HCT116 (cell line): ENCODE results near the gene PSMB9. TPM values are rescaled to one million over a fixed set of nuclear protein-coding genes. Genes with fewer than 3 reads are reported as not detected.

Experiments used
- ATAC-seq: fragments of 200-7000 bp; cut with Tn5 transposase; 2 replicates; pipeline ENCODE4 v1.9.1; 2020; ENCODE audit warnings: mild to moderate bottlenecking, moderate library complexity
- BruUV-seq: library from RNA; stranded (reverse); fragments of 400-500 nt; replicated peaks from 2 replicates; lab custom pipeline; 2021; lab: Mats Ljungman, UMichigan
- CTCF ChIA-PET: fragments of 300-600 bp; sonication (Branson Sonifier 250); formaldehyde crosslinking; loops from one replicate; lab custom pipeline; 2021; ENCODE audit warnings: antibody characterized with exemption; lab: Charles Lee
- POLR2A ChIA-PET: fragments of 300-600, 350-600 bp; sonication (Branson Sonifier 250); formaldehyde crosslinking; loops from one replicate; lab custom pipeline; 2021; ENCODE audit warnings: antibody characterized with exemption; lab: Charles Lee
- RAD21 ChIA-PET, 2 experiments: fragments of 300-600 bp; sonication (Branson Sonifier 250); formaldehyde crosslinking; loops; one replicate each; lab custom pipeline; 2023; ENCODE audit warnings: low total read pairs in 2 of 2; ENCODE audit not compliant: uncharacterized antibody in 2 of 2, unreplicated experiment in 2 of 2, low non-redundant PET in 1 of 2; lab: Charles Lee
- DNase-seq: peaks from one replicate; pipeline ENCODE4 v3.0.0-alpha.2; 2010; ENCODE audit warnings: low read depth, low spot score
- H2AFZ ChIP-seq: fragments of 200-600 bp; shearing (Covaris generic), sonication (generic); 2 replicates; pipeline ENCODE4 v1.6.1; 2017; ENCODE audit warnings: low read depth, mixed run types, mixed read lengths, antibody characterized with exemption, low read length; ENCODE audit not compliant: poor library complexity, severe bottlenecking
- H3K27ac ChIP-seq: 2 replicates; pipeline ENCODE4 v1.5.1; 2012; ENCODE audit warnings: low read depth, low read length
- H3K27me3 ChIP-seq: fragments of 200-600 bp; sonication (generic); 2 replicates; pipeline ENCODE4 v1.6.1; 2016; ENCODE audit warnings: mixed run types, low read length, mixed read lengths; ENCODE audit not compliant: insufficient read depth
- H3K36me3 ChIP-seq, 2 experiments: fragments of 200-500 bp in 1 of 2; fragments of 200-600 bp in 1 of 2; sonication (Bioruptor generic) in 1 of 2; sonication (generic) in 1 of 2; 2 replicates each; pipeline versions ENCODE4 v1.5.1 to v1.6.1; 2014 to 2016; ENCODE audit warnings: low read length in 2 of 2, inconsistent platforms in 1 of 2, mixed read lengths in 1 of 2, mixed run types in 1 of 2; ENCODE audit not compliant: insufficient read depth in 2 of 2, control insufficient read depth in 1 of 2
- H3K4me1 ChIP-seq, 2 experiments: fragments of 200-600 bp in 1 of 2; sonication (generic) in 1 of 2; 2 replicates each; pipeline versions ENCODE4 v1.5.1 to v1.6.1; 2012 to 2017; ENCODE audit warnings: low read length in 2 of 2, inconsistent platforms in 1 of 2, mild to moderate bottlenecking in 1 of 2, mixed read lengths in 1 of 2, mixed run types in 1 of 2, moderate library complexity in 1 of 2; ENCODE audit not compliant: insufficient read depth in 2 of 2, control insufficient read depth in 1 of 2
- H3K4me2 ChIP-seq: fragments of 200-600 bp; sonication (generic); 2 replicates; pipeline ENCODE4 v1.6.1; 2017; ENCODE audit warnings: mixed run types, low read length, mixed read lengths
- H3K4me3 ChIP-seq, 2 experiments: fragments of 200-600 bp in 1 of 2; sonication (generic) in 1 of 2; replicated peaks in 1 of 2; 2 replicates each; pipeline ENCODE4 v1.5.1; 2011 to 2016; ENCODE audit warnings: low read length in 2 of 2, control low read depth in 1 of 2, low read depth in 1 of 2, mild to moderate bottlenecking in 1 of 2, mixed read lengths in 1 of 2, mixed run types in 1 of 2
- H3K79me2 ChIP-seq: fragments of 200-600 bp; sonication (generic); 2 replicates; pipeline ENCODE4 v1.6.1; 2017; ENCODE audit warnings: mild to moderate bottlenecking, mixed run types, low read length, moderate library complexity, mixed read lengths; ENCODE audit not compliant: insufficient read depth
- H3K9ac ChIP-seq: fragments of 200-600 bp; sonication (generic); 2 replicates; pipeline ENCODE4 v1.6.1; 2016; ENCODE audit warnings: low read length, mixed read lengths
- H3K9me2 ChIP-seq: fragments of 200-600 bp; sonication (generic), shearing (Covaris generic); 2 replicates; pipeline ENCODE4 v1.6.1; 2017; ENCODE audit warnings: mixed run types, mild to moderate bottlenecking, moderate library complexity; ENCODE audit not compliant: insufficient read depth
- H3K9me3 ChIP-seq, 2 experiments: fragments of 200-500 bp in 1 of 2; fragments of 200-600 bp in 1 of 2; sonication (Bioruptor generic) in 1 of 2; sonication (generic) in 1 of 2; 2 replicates each; pipeline ENCODE4 v1.6.1; 2014 to 2017; ENCODE audit warnings: low read length in 2 of 2, mixed read lengths in 2 of 2, inconsistent platforms in 1 of 2, low read depth in 1 of 2, mild to moderate bottlenecking in 1 of 2, mixed run types in 1 of 2, moderate library complexity in 1 of 2; ENCODE audit not compliant: control insufficient read depth in 1 of 2, insufficient read depth in 1 of 2
- H4K20me1 ChIP-seq: fragments of 200-600 bp; sonication (generic), shearing (Covaris generic); 2 replicates; pipeline ENCODE4 v1.6.1; 2017; ENCODE audit warnings: mixed run types, mild to moderate bottlenecking, moderate library complexity; ENCODE audit not compliant: insufficient read depth
- CBX3 ChIP-seq: IDR thresholded peaks from 2 replicates; pipeline ENCODE4 v1.6.1; 2012; ENCODE audit warnings: low read depth
- CEBPB ChIP-seq: IDR thresholded peaks from 2 replicates; pipeline ENCODE4 v1.6.1; 2012; ENCODE audit warnings: low read depth
- EGR1 ChIP-seq: IDR thresholded peaks from 2 replicates; pipeline ENCODE4 v1.6.1; 2012; ENCODE audit warnings: low read depth
- EZH2 ChIP-seq: fragments of 200-600 bp; sonication (generic); IDR thresholded peaks from 2 replicates; pipeline ENCODE4 v1.6.1; 2017; ENCODE audit warnings: antibody characterized with exemption, mixed run types
- FOSL1 ChIP-seq: IDR thresholded peaks from 2 replicates; pipeline ENCODE4 v1.6.1; 2012; ENCODE audit warnings: low read depth
- JUND ChIP-seq: IDR thresholded peaks from 2 replicates; pipeline ENCODE4 v1.6.1; 2012
- POLR2A ChIP-seq: IDR thresholded peaks from 2 replicates; pipeline ENCODE4 v1.7.0; 2011; ENCODE audit warnings: borderline replicate concordance; ENCODE audit not compliant: insufficient read depth, insufficient read length; ENCODE audit errors: extremely low read depth
- POLR2AphosphoS5 ChIP-seq: IDR thresholded peaks from 2 replicates; pipeline ENCODE4 v1.6.1; 2011; ENCODE audit warnings: mild to moderate bottlenecking, low read depth, low read length, moderate library complexity
- REST ChIP-seq: IDR thresholded peaks from 2 replicates; pipeline ENCODE4 v1.6.1; 2012; ENCODE audit warnings: low read depth
- SP1 ChIP-seq: IDR thresholded peaks from 2 replicates; pipeline ENCODE4 v1.6.1; 2012; ENCODE audit warnings: low read depth
- SRF ChIP-seq: IDR thresholded peaks from 2 replicates; pipeline ENCODE4 v1.6.1; 2012; ENCODE audit warnings: low read depth
- TCF7L2 ChIP-seq: IDR thresholded peaks from 2 replicates; pipeline ENCODE4 v1.7.0; 2011; ENCODE audit warnings: borderline replicate concordance, inconsistent platforms; ENCODE audit not compliant: insufficient read depth, insufficient read length; ENCODE audit errors: extremely low read depth
- ZBTB33 ChIP-seq: IDR thresholded peaks from 2 replicates; pipeline ENCODE4 v1.6.1; 2011; ENCODE audit warnings: mild to moderate bottlenecking, low read length, moderate library complexity; ENCODE audit not compliant: insufficient replicate concordance; ENCODE audit errors: extremely low read depth
- ZFX ChIP-seq: fragments of 450-650 bp; IDR thresholded peaks from 2 replicates; pipeline ENCODE4 v1.6.1; 2017
- ZNF274 ChIP-seq: fragments of 200-500 bp; sonication (Bioruptor generic); IDR thresholded peaks from 2 replicates; pipeline ENCODE4 v1.6.1; 2014; ENCODE audit warnings: mild to moderate bottlenecking, low read depth, low read length, inconsistent platforms
- intact Hi-C: fragments of 100-400 bp; cut with micrococcal nuclease; formaldehyde crosslinking; loops from 2 replicates; pipeline ENCODE4 v1.10.0; 2022
- total RNA-seq: library from RNA; stranded (reverse); gene quantifications from one replicate; pipeline ENCODE4 v1.2.1, GENCODE V29; 2021; ENCODE audit not compliant: unreplicated experiment
- TF ChIP-seq, protein P1 (sequence below): IDR thresholded peaks from 2 replicates; pipeline ENCODE4 v1.6.1; 2012
- TF ChIP-seq, protein P2 (sequence below), 3 experiments: fragments of 200-600 bp in 1 of 3; sonication (generic) in 1 of 3; IDR thresholded peaks in 2 of 3; conservative IDR thresholded peaks in 1 of 3; 2 replicates each; pipeline ENCODE4 v1.5.1; 2012 to 2017; ENCODE audit warnings: low read depth in 2 of 3, low read length in 2 of 3, antibody characterized with exemption in 1 of 3, borderline replicate concordance in 1 of 3, control low read depth in 1 of 3, mild to moderate bottlenecking in 1 of 3, mixed read lengths in 1 of 3, mixed run types in 1 of 3, moderate library complexity in 1 of 3; ENCODE audit not compliant: insufficient read depth in 1 of 3

The PSMB9 gene
- total RNA-seq, 1 experiment from 2014 or later, result 8.1 TPM

- POLR2A ChIA-PET, result no interaction called here
- H3K36me3 ChIP-seq, result peaks cover 12 to 41% of the 10 kb centered on the region in 2 experiments; a peak in 2 of 4 replicates
- intact Hi-C loops, result no loop called here
Observed at GRCh38 chr6:32829495-32829894, 24.5 kb upstream of the PSMB9 start.

More at GRCh38 chr6:32829495-32829894, 24.5 kb upstream of the PSMB9 start:
- H4K20me1 ChIP-seq, result no peaks in the 10 kb centered on the region
- no peak for ATAC-seq
- no peaks in the 10 kb centered on the region for H3K9me3 ChIP-seq
- ChIA-PET RAD21 (no interaction called here), CTCF (no interaction called here)
- no peak overlapping the region for H3K4me2 ChIP-seq
- DNase-seq, result no peak
- H3K79me2 ChIP-seq, result no peaks in the 10 kb centered on the region
- no peaks in the 10 kb centered on the region for H3K27me3 ChIP-seq
- H3K9ac ChIP-seq, result no peak overlapping the region
- TF ChIP-seq POLR2AphosphoS5, result no peak
- no peak for TF ChIP-seq SRF
- TF ChIP-seq FOSL1, result no peak
- no peak for TF ChIP-seq ZBTB33
- TF ChIP-seq ZFX, result no peak
- TF ChIP-seq CBX3, result no peak
- TF ChIP-seq JUND, result no peak
- TF ChIP-seq, protein P1, sequence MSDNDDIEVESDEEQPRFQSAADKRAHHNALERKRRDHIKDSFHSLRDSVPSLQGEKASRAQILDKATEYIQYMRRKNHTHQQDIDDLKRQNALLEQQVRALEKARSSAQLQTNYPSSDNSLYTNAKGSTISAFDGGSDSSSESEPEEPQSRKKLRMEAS, result no peak
- no peak for TF ChIP-seq EZH2
- TF ChIP-seq REST, result no peak
- no peak for TF ChIP-seq EGR1
- no peak for TF ChIP-seq TCF7L2
- TF ChIP-seq, protein P2, sequence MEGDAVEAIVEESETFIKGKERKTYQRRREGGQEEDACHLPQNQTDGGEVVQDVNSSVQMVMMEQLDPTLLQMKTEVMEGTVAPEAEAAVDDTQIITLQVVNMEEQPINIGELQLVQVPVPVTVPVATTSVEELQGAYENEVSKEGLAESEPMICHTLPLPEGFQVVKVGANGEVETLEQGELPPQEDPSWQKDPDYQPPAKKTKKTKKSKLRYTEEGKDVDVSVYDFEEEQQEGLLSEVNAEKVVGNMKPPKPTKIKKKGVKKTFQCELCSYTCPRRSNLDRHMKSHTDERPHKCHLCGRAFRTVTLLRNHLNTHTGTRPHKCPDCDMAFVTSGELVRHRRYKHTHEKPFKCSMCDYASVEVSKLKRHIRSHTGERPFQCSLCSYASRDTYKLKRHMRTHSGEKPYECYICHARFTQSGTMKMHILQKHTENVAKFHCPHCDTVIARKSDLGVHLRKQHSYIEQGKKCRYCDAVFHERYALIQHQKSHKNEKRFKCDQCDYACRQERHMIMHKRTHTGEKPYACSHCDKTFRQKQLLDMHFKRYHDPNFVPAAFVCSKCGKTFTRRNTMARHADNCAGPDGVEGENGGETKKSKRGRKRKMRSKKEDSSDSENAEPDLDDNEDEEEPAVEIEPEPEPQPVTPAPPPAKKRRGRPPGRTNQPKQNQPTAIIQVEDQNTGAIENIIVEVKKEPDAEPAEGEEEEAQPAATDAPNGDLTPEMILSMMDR (IDR thresholded peaks at IDR 0.05 in 2 of 3, conservative IDR thresholded peaks at IDR 0.05 in 1 of 3; ENCODE audit: borderline replicate concordance in 1 of 3, insufficient read depth in 1 of 3, low read depth in 2 of 3, low read length in 2 of 3), result no peak
- no peak for TF ChIP-seq CEBPB
- no peak for TF ChIP-seq ZNF274
- TF ChIP-seq SP1, result no peak
- no peak for TF ChIP-seq POLR2A
- H2AFZ ChIP-seq, result no peak overlapping the region
- H3K27ac ChIP-seq, result no peak overlapping the region
- no peaks in the 10 kb centered on the region for H3K9me2 ChIP-seq
- no peaks in the 10 kb centered on the region for H3K4me1 ChIP-seq
- no peak overlapping the region for H3K4me3 ChIP-seq
- no TSS peak for BruUV-seq
